B cell (primary cell): ENCODE measurements around the gene SINHCAF. TPM values are rescaled to one million over a fixed set of nuclear protein-coding genes. Genes with fewer than 3 reads are reported as not detected.

Experiments used
- ATAC-seq: fragments of 200-7000 bp; cut with Tn5 transposase; one replicate; pipeline ENCODE4 v1.10.0; 2021; ENCODE audit warnings: low read depth, mild to moderate bottlenecking, moderate number of reproducible peaks, moderate library complexity
- CTCF ChIA-PET: fragments of 350-600 bp; sonication (Branson Sonifier 250); formaldehyde crosslinking; loops from one replicate; lab custom pipeline; 2021; ENCODE audit warnings: antibody characterized with exemption, inconsistent platforms; lab: Charles Lee
- POLR2A ChIA-PET: fragments of 350-600 bp; sonication (Branson Sonifier 250); formaldehyde crosslinking; loops from one replicate; lab custom pipeline; 2021; ENCODE audit warnings: antibody characterized with exemption; lab: Charles Lee
- DNase-seq: peaks from one replicate; pipeline ENCODE4 v3.0.0; 2013
- H2AFZ ChIP-seq: 2 replicates; pipeline ENCODE4 v1.6.1; 2012; ENCODE audit warnings: mild to moderate bottlenecking, low read depth, low read length; ENCODE audit not compliant: insufficient read depth, poor library complexity, severe bottlenecking
- H3K27ac ChIP-seq, 2 donors: 1 replicate in 1 of 2; 2 replicates in 1 of 2; pipeline ENCODE4 v1.5.1; 2012 to 2013; ENCODE audit warnings: low read length in 2 of 2, mild to moderate bottlenecking in 2 of 2, moderate library complexity in 1 of 2
- H3K27me3 ChIP-seq, 4 experiments: fragments of 200-600 bp in 1 of 4; sonication (generic) in 1 of 4; replicated peaks in 1 of 4; 1 replicate in 2 of 4; 2 replicates in 2 of 4; pipeline versions ENCODE4 v1.6.1 to v1.7.0; 2013 to 2016; ENCODE audit warnings: low read length in 3 of 4, mild to moderate bottlenecking in 2 of 4, mixed read lengths in 1 of 4, moderate library complexity in 1 of 4; ENCODE audit not compliant: insufficient read depth in 4 of 4, control insufficient read depth in 3 of 4; ENCODE audit errors: control extremely low read depth in 1 of 4
- H3K36me3 ChIP-seq, 2 experiments: replicated peaks in 1 of 2; 1 replicate in 1 of 2; 2 replicates in 1 of 2; pipeline versions ENCODE4 v1.6.1 to v1.7.1; 2013; ENCODE audit warnings: low read length in 1 of 2; ENCODE audit not compliant: insufficient read depth in 2 of 2, control insufficient read depth in 1 of 2; ENCODE audit errors: control extremely low read depth in 1 of 2, extremely low read depth in 1 of 2
- H3K4me1 ChIP-seq, 2 donors: fragments of 200-600 bp in 1 of 2; sonication (generic) in 1 of 2; 1 replicate in 1 of 2; 2 replicates in 1 of 2; pipeline versions ENCODE4 v1.5.1 to v1.6.1; 2013 to 2017; ENCODE audit warnings: low read length in 2 of 2; ENCODE audit not compliant: control insufficient read depth in 2 of 2, insufficient read depth in 2 of 2
- H3K4me2 ChIP-seq: replicated peaks from 2 replicates; pipeline ENCODE3; 2012; ENCODE audit warnings: mild to moderate bottlenecking, low read depth, low read length; ENCODE audit not compliant: poor library complexity, severe bottlenecking
- H3K4me3 ChIP-seq, 5 experiments: fragments of 200-600 bp in 1 of 5; sonication (generic) in 1 of 5; 1 replicate in 3 of 5; 2 replicates in 2 of 5; pipeline versions ENCODE4 v1.5.1 to v1.7.0; 2011 to 2016; ENCODE audit warnings: low read length in 4 of 5, mild to moderate bottlenecking in 4 of 5, low read depth in 2 of 5, control low read depth in 1 of 5, moderate library complexity in 1 of 5; ENCODE audit not compliant: insufficient read depth in 1 of 5; ENCODE audit errors: control extremely low read depth in 1 of 5, extremely low read depth in 1 of 5
- H3K79me2 ChIP-seq: fragments of 200-600 bp; sonication (generic); one replicate; pipeline ENCODE4 v1.6.0; 2016; ENCODE audit warnings: low read length; ENCODE audit not compliant: control insufficient read depth, insufficient read depth
- H3K9ac ChIP-seq: fragments of 200-600 bp; sonication (generic); 2 replicates; pipeline ENCODE4 v1.6.1; 2017; ENCODE audit warnings: mild to moderate bottlenecking, low read length, moderate library complexity
- H3K9me3 ChIP-seq, 3 donors: one replicate each; pipeline versions ENCODE4 v1.6.1 to v1.7.1; 2013; ENCODE audit warnings: low read length in 2 of 3; ENCODE audit not compliant: control insufficient read depth in 2 of 3, insufficient read depth in 1 of 3; ENCODE audit errors: control extremely low read depth in 1 of 3
- H4K20me1 ChIP-seq: 2 replicates; pipeline ENCODE4 v1.6.0; 2012; ENCODE audit warnings: mild to moderate bottlenecking, low read length; ENCODE audit not compliant: insufficient read depth, control insufficient read depth, poor library complexity, severe bottlenecking
- H3K27ac Mint-ChIP-seq: one replicate; pipeline ENCODE4 v1.8.0; 2021; ENCODE audit warnings: mixed read lengths
- H3K27me3 Mint-ChIP-seq: one replicate; pipeline ENCODE4 v1.8.0; 2021; ENCODE audit warnings: mixed read lengths
- H3K4me1 Mint-ChIP-seq: one replicate; pipeline ENCODE4 v1.8.0; 2021; ENCODE audit warnings: mixed read lengths
- H3K4me3 Mint-ChIP-seq: one replicate; pipeline ENCODE4 v1.8.0; 2021; ENCODE audit warnings: mixed read lengths
- H3K9me3 Mint-ChIP-seq: one replicate; pipeline ENCODE4 v1.8.0; 2022; ENCODE audit warnings: mixed read lengths; ENCODE audit not compliant: insufficient read depth
- EZH2 ChIP-seq: IDR thresholded peaks from 2 replicates; pipeline ENCODE4 v1.6.1; 2012; ENCODE audit warnings: borderline replicate concordance, low read depth, mild to moderate bottlenecking, moderate library complexity, low read length; ENCODE audit not compliant: insufficient read depth, poor library complexity, severe bottlenecking
- WGBS: methylation state at CpG from one replicate; pipeline ENCODE4 v1.1.5; 2013; ENCODE audit warnings: missing lambda C conversion rate; ENCODE audit not compliant: insufficient coverage; 5-methylcytosine and 5-hydroxymethylcytosine counted together
- intact Hi-C: fragments of 100-400 bp; cut with micrococcal nuclease; formaldehyde crosslinking; loops from one replicate; pipeline ENCODE4 v1.10.0; 2022
- polyA plus RNA-seq: library from polyadenylated mRNA; depleted of rRNA; stranded (reverse); fragments of >200 nt; gene quantifications from 2 replicates; pipeline ENCODE4 v1.2.3, GENCODE V29; 2012
- total RNA-seq, 2 donors: library from RNA; stranded (reverse); fragments of 120-200 nt in 1 of 2; gene quantifications; 1 replicate in 1 of 2; 2 replicates in 1 of 2; pipeline versions ENCODE4 v1.2.3 to v1.2.4, GENCODE V29; 2013 to 2022
- TF ChIP-seq, protein P1 (sequence below): fragments of 200-600 bp; IDR thresholded peaks from one replicate; pipeline ENCODE4 v1.8.0; 2022; ENCODE audit warnings: antibody characterized with exemption, mild to moderate bottlenecking

The SINHCAF gene
- total and polyA plus RNA-seq, 2 donors (not counting 1 experiment from before 2014, with no cell fraction given) = 43.5 to 129 TPM

DNA sequence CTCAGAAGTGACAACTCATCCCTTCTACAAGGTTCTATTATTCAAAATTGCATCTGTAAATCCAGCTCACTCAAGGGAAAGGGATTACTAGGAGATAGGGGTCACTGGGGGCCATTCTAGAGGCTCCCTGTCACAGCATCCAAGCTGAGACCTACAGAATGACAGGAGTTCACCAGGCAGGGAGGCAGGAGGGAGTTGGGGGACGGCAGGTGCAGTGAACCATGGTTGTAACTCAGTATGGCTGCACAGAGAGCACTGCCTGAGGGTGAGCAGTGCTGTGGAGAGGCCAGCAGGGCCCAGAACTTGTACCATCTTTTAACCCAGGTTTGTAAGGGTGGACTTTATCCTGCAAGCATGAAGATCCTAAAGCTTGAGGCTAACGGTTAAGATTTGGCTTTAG, 37.9 kb upstream of the SINHCAF start:
- Histone ChIP-seq H3K36me3 (no peaks in the 10 kb centered on the region), H3K4me3 (no peak overlapping the region), H3K4me2 (no peak overlapping the region), H3K27ac (no peak overlapping the region), H2AFZ (peak overlapping the region; percentile 76), H3K4me1 (peaks cover 16 to 21% of the 10 kb centered on the region in 2 donors), H4K20me1 (no peaks in the 10 kb centered on the region), H3K9me3 (no peaks in the 10 kb centered on the region), H3K9ac (no peak overlapping the region), H3K27me3 (no peaks in the 10 kb centered on the region), H3K79me2 (no peaks in the 10 kb centered on the region)
- intact Hi-C loops = loop anchor here (2.0 to 5.0 kb wide), 3 partner anchors 37 to 113 kb away; partner anchors contain the start of gene SINHCAF
- CTCF ChIA-PET = interaction anchor here (0.6 to 3.6 kb wide), 9 partner anchors 8 to 1390 kb away, joined by 3 to 18 read pairs (median 4); no protein-coding TSS in a partner anchor
- TF ChIP-seq, protein P1, sequence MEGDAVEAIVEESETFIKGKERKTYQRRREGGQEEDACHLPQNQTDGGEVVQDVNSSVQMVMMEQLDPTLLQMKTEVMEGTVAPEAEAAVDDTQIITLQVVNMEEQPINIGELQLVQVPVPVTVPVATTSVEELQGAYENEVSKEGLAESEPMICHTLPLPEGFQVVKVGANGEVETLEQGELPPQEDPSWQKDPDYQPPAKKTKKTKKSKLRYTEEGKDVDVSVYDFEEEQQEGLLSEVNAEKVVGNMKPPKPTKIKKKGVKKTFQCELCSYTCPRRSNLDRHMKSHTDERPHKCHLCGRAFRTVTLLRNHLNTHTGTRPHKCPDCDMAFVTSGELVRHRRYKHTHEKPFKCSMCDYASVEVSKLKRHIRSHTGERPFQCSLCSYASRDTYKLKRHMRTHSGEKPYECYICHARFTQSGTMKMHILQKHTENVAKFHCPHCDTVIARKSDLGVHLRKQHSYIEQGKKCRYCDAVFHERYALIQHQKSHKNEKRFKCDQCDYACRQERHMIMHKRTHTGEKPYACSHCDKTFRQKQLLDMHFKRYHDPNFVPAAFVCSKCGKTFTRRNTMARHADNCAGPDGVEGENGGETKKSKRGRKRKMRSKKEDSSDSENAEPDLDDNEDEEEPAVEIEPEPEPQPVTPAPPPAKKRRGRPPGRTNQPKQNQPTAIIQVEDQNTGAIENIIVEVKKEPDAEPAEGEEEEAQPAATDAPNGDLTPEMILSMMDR = no peak
- Mint-ChIP-seq H3K9me3 (no peaks in the 10 kb centered on the region), H3K27me3 (no peaks in the 10 kb centered on the region), H3K4me1 (peaks cover 22% of the 10 kb centered on the region), H3K4me3 (no peak overlapping the region), H3K27ac (no peak overlapping the region)
- POLR2A ChIA-PET = no interaction called here
- ATAC-seq = no peak
- no peak for DNase-seq
- 79% methylated on average over 2 of the region's 2 CpGs for WGBS

DNA sequence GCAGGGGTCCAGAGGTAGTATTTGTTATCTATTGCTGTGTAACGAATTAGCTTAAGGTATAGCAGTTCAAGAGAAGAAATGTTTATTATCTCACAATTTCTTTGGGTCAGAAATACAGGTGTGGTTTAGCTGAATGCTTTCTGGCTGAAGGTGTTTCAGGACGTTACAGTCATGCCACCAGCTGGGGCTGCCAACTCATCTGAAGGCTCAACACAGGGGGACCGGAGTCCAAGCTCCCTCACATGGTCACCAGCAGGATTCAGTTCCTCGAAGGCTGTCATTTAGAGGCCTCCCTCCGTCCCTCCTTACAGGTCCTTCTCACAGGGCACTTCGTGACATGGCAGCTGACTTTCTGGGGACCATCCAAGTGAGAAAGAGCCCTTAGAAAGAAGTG, 37.5 kb upstream of the SINHCAF start:
- H3K9ac ChIP-seq = peak overlapping the region; percentile 37
- intact Hi-C loops = loop anchor here (2.0 to 5.0 kb wide), 3 partner anchors 37 to 113 kb away; partner anchors contain the start of gene SINHCAF
- H3K4me3 ChIP-seq = no peak overlapping the region
- no peaks in the 10 kb centered on the region for H3K79me2 ChIP-seq
- peak overlapping the region; percentile 59 for H3K4me3 Mint-ChIP-seq
- ATAC-seq = no peak
- no peaks in the 10 kb centered on the region for H3K27me3 Mint-ChIP-seq
- ChIA-PET POLR2A (interaction anchor here (1.3 kb wide), 1 partner anchor 33 kb away, joined by 4 read pairs; no protein-coding TSS in a partner anchor), CTCF (interaction anchor here (0.6 to 3.6 kb wide), 12 partner anchors 11 to 1391 kb away, joined by 3 to 18 read pairs (median 4); no protein-coding TSS in a partner anchor)
- H3K4me2 ChIP-seq = peak overlapping the region; percentile 69
- peak overlapping the region; percentile 76 for H2AFZ ChIP-seq
- no peaks in the 10 kb centered on the region for H3K9me3 ChIP-seq
- peak; percentile 9 for DNase-seq
- H3K27me3 ChIP-seq = no peaks in the 10 kb centered on the region
- peaks cover 22% of the 10 kb centered on the region for H3K4me1 Mint-ChIP-seq
- no peaks in the 10 kb centered on the region for H3K9me3 Mint-ChIP-seq
- no peak for TF ChIP-seq EZH2
- TF ChIP-seq, protein P1 = no peak
- H3K27ac ChIP-seq = no peak overlapping the region
- WGBS = 100% methylated on average over 1 of the region's 6 CpGs
- peak overlapping the region; percentile 46 for H3K27ac Mint-ChIP-seq
- H3K4me1 ChIP-seq = peaks cover 16 to 21% of the 10 kb centered on the region in 2 donors
- no peaks in the 10 kb centered on the region for H4K20me1 ChIP-seq
- no peaks in the 10 kb centered on the region for H3K36me3 ChIP-seq
